ENCODE data around the gene ERCC6L2.
A peak's percentile ranks its signal among the peaks of the same experiment; 100 is the strongest.

Gene ERCC6L2

DNA sequence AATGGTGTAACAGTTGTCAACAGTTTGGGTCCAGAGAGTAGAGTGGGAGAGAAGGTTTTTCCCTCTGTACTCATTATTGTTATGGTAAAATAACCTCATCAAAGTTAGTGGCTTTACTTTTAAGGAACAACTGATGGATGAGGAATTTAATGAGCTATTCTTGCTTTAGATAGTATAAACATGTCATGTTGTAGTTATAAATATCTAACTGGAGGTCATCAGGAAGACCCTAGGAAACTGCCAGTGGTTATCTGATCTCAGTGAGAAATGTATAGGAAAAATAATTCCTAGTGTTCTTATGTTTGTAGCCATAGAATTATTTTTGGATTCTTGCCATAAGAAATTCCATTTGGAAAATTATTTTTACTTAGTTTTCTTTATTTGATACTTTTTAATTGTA lies 4.1 kb downstream of the ERCC6L2 start:
- Histone ChIP-seq H3K36me3 (ENCODE audit: low read length) (peaks cover 5% of the 10 kb centered on the region; the same call in 1 of the 2 replicates), H3K79me2 (ENCODE audit: insufficient read depth, low read length) (peaks cover 38% of the 10 kb centered on the region), H3K9me2 (replicated peaks; ENCODE audit: insufficient read depth, low read length) (no peaks in the 10 kb centered on the region), H3F3A (ENCODE audit: insufficient read depth) (no peaks in the 10 kb centered on the region; the same call in 1 of the 2 replicates), H3K9me3 (ENCODE audit: insufficient read depth, low read length) (no peaks in the 10 kb centered on the region), H3K27me3 (ENCODE audit: low read length) (no peaks in the 10 kb centered on the region), H4K20me1 (ENCODE audit: low read depth, low read length) (no peaks in the 10 kb centered on the region), H3K4me3 (ENCODE audit: insufficient read depth, low read length, poor library complexity, severe bottlenecking) (no peak overlapping the region), H2AFZ (ENCODE audit: low read depth, low read length, severe bottlenecking) (no peak overlapping the region), H3K4me2 (ENCODE audit: low read depth, low read length, poor library complexity, severe bottlenecking) (no peak overlapping the region), H3K9ac (ENCODE audit: low read length) (no peak overlapping the region), H3K27ac (ENCODE audit: low read depth, low read length) (no peak overlapping the region)
- TF ChIP-seq EZH2phosphoT487 (conservative IDR thresholded peaks at IDR 0.05; ENCODE audit: low read length) = no peak
- TF ChIP-seq, protein P1, sequence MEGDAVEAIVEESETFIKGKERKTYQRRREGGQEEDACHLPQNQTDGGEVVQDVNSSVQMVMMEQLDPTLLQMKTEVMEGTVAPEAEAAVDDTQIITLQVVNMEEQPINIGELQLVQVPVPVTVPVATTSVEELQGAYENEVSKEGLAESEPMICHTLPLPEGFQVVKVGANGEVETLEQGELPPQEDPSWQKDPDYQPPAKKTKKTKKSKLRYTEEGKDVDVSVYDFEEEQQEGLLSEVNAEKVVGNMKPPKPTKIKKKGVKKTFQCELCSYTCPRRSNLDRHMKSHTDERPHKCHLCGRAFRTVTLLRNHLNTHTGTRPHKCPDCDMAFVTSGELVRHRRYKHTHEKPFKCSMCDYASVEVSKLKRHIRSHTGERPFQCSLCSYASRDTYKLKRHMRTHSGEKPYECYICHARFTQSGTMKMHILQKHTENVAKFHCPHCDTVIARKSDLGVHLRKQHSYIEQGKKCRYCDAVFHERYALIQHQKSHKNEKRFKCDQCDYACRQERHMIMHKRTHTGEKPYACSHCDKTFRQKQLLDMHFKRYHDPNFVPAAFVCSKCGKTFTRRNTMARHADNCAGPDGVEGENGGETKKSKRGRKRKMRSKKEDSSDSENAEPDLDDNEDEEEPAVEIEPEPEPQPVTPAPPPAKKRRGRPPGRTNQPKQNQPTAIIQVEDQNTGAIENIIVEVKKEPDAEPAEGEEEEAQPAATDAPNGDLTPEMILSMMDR (IDR thresholded peaks at IDR 0.05; ENCODE audit: insufficient read depth, low read length, poor library complexity, severe bottlenecking) = no peak

DNA sequence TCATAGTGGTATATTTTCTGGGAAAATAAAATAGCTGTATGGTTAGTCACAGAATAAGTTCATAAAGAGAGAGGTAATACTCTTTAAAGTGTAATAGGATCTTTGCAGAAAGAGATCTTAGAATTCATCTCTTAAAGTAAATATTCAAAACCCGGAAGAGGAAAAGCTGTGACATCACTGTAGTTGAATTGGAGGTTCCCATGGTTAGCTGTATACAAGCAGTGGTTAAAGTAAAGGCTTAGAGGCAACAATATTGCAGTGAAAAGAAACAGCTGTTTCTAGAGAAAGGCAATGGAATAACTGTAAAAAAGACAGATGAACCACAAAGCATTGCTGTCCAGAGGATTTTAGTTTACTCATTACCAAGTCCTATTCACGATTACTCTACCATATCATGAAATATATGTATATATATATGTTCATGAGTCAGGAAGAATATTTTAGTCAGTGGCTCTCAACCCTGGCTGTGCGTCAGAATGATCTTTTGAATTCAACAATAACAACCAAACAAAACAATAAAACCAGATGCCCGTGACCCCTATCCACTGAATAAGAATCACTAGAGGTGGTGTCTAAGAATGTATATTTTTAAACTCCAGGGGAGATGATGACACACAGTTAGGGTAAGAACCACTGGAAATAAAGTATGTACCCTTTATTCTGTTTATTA lies 4.7 kb downstream of the ERCC6L2 start:
- Histone ChIP-seq H3K4me2 (ENCODE audit: low read depth, low read length, poor library complexity, severe bottlenecking) (no peak overlapping the region), H3K9ac (ENCODE audit: low read length) (no peak overlapping the region), H3K4me3 (ENCODE audit: insufficient read depth, low read length, poor library complexity, severe bottlenecking) (no peak overlapping the region), H3K27ac (ENCODE audit: low read depth, low read length) (no peak overlapping the region), H4K20me1 (ENCODE audit: low read depth, low read length) (no peaks in the 10 kb centered on the region), H3K9me2 (replicated peaks; ENCODE audit: insufficient read depth, low read length) (no peaks in the 10 kb centered on the region), H3F3A (ENCODE audit: insufficient read depth) (no peaks in the 10 kb centered on the region; the same call in 1 of the 2 replicates), H3K27me3 (ENCODE audit: low read length) (no peaks in the 10 kb centered on the region), H3K9me3 (ENCODE audit: insufficient read depth, low read length) (no peaks in the 10 kb centered on the region), H3K36me3 (ENCODE audit: low read length) (peaks cover 5% of the 10 kb centered on the region; the same call in 1 of the 2 replicates), H2AFZ (ENCODE audit: low read depth, low read length, severe bottlenecking) (no peak overlapping the region), H3K79me2 (ENCODE audit: insufficient read depth, low read length) (peaks cover 33% of the 10 kb centered on the region)
- TF ChIP-seq, protein P1 (IDR thresholded peaks at IDR 0.05; ENCODE audit: insufficient read depth, low read length, poor library complexity, severe bottlenecking) = no peak

DNA sequence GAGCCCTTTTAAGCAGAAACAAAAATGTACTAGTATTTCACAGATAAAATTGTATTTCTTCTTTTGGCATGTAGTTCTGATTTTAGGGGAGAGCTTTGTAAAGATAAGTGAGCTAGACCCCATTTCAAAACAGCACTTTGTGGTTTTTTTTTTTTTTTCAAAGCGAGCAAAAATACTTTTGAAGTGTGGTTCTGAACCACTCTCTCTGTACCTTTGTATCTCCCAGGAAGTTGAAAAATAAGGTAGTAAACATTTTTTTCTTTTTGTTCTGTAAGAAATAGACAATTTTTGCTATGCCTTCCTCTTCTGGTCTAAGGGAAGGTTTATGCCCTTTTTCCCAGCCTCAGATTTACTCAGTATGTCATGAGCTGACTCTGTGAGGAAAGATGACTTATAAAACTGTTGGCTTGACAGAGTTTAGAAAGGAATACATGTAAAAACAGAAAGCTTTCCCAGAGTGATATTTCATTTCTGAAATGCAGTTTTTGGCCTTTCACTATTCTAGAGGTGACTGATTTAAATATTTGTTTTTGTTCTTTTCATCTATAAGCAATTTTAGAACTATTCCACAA lies 12.5 kb downstream of the ERCC6L2 start:
- TF ChIP-seq, protein P1 (IDR thresholded peaks at IDR 0.05; ENCODE audit: insufficient read depth, low read length, poor library complexity, severe bottlenecking) = no peak
- H3K9me3 ChIP-seq (ENCODE audit: insufficient read depth, low read length) = no peaks in the 10 kb centered on the region
- H3K79me2 ChIP-seq (ENCODE audit: insufficient read depth, low read length) = peaks cover 34% of the 10 kb centered on the region
- no peaks in the 10 kb centered on the region for H3K27me3 ChIP-seq (ENCODE audit: low read length)
- no peaks in the 10 kb centered on the region for H4K20me1 ChIP-seq (ENCODE audit: low read depth, low read length)
- H3K9ac ChIP-seq (ENCODE audit: low read length) = no peak overlapping the region
- H3K36me3 ChIP-seq (ENCODE audit: low read length) = peaks cover 14% of the 10 kb centered on the region
- peaks cover 4% of the 10 kb centered on the region; the same call in 1 of the 2 replicates for H3F3A ChIP-seq (ENCODE audit: insufficient read depth)
- H2AFZ ChIP-seq (ENCODE audit: low read depth, low read length, severe bottlenecking) = no peak overlapping the region
- no peaks in the 10 kb centered on the region for H3K9me2 ChIP-seq (replicated peaks; ENCODE audit: insufficient read depth, low read length)
- peak overlapping the region; percentile 21 for H3K4me2 ChIP-seq (ENCODE audit: low read depth, low read length, poor library complexity, severe bottlenecking)
- H3K27ac ChIP-seq (ENCODE audit: low read depth, low read length) = no peak overlapping the region; the same call in 1 of the 2 replicates
- no peak overlapping the region for H3K4me3 ChIP-seq (ENCODE audit: insufficient read depth, low read length, poor library complexity, severe bottlenecking)

Data from SU-DHL-6 (cell line).